Left renal cortex interstitium (tissue), 4 donors: ENCODE results near the gene CNNM1. TPM values are rescaled to one million over a fixed set of nuclear protein-coding genes. Genes with fewer than 3 reads are reported as not detected.

ENCODE experiments used
- DNase-seq, 4 donors: peaks; one replicate each; pipeline ENCODE4 v3.0.0-alpha.2; 2013; ENCODE audit warnings: low read depth in 4 of 4, low spot score in 2 of 4, missing footprints in 1 of 4
- polyA plus RNA-seq, 4 donors: library from polyadenylated mRNA; unstranded; fragments of 120-200 nt; gene quantifications; one replicate each; pipeline ENCODE4 v1.2.1, GENCODE V29; 2013; ENCODE audit not compliant: insufficient read length in 4 of 4

CNNM1 gene
- polyA plus RNA-seq, 4 donors: 1.3 to 2.1 (median 1.8) TPM

DNA sequence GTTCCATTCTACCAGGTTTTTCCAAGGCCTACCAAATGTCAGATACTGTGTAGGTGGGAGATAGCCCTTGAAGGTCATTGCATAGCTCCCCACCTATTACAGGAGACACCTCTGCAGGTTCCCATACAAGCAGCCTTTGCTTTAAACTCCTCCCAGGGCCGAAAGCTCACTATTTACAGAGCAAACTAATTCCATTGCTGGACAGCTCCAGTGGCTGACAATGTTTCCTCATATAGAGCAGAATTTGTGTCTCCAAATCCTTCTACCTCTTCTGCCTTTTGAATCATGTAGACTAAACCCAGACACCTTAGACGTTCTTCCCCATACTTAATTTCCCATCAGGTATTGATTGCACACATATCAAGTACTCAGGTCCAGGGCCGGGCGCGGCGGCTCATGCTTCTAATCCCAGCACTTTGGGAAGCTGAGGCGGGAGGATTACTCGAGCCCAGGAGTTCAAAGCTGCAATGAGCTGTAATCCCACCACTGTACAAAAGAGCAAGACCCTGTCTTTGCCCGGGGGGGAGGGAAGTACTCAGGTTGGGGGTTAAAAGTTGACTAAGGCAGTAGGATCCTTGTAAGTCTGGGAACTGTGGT is 2.1 kb downstream of the CNNM1 start:
- DNase-seq: no peak

DNA sequence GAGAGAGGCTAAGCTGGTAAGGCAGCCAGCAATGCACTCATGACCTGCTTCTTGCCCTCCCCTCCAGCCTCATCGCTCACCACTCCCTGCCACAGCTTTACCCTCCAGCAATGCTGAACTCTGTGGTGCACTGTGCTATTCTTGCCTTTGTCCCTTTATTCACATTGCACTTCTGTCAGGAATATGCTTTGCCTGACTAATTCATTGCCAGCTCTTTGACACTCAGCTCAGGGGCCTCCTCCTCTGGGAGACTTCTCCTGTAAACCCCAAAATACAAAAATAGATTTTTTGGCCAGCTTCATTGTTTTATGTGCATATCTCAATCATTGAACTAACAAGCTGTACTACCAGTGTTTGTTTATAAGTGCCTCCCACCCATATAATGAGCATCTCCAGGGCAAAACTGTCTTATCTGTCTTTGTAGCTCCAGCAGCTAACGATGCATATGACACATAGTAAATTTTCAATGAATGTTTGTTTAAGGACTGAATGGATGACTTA is 8.2 kb downstream of the CNNM1 start:
- DNase-seq: no peak

DNA sequence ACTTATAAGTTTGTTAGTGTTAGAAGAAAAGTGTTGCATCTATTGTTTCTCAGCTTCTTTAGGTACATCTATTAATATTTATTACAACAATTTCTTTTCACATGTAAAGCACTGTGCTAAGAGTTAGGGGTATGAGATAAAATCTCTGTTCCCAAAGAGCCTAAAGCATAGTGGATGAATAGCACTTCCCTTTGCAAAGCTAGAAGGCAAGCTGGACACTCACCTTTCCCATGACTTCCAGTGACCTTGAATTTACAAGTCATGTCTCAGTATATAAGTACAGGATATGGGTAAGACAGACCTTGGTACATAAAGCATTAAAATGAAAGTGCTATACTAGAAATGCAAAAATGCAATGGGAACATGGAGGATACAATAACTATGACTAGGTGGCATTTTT is 8.7 kb downstream of the CNNM1 start:
- no peak for DNase-seq

DNA sequence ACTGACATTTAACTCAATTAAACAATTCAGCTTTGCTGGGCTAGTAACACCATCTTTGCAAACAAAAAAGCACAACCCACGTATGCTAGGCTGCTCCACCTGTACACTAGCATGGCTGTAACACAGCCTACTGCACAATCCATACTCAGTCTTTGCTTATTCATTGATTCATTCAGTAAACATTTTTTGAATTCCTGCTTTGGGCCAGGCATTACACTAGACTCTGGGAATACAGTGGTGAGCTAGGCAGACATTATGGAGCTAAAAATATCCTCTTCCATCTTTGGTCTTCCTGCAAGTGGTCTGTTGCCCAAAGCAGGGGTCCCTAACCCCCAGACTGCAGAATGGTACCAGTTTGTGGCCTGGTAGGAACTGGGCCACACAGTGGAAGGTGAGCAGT is 9.9 kb downstream of the CNNM1 start:
- DNase-seq: no peak

DNA sequence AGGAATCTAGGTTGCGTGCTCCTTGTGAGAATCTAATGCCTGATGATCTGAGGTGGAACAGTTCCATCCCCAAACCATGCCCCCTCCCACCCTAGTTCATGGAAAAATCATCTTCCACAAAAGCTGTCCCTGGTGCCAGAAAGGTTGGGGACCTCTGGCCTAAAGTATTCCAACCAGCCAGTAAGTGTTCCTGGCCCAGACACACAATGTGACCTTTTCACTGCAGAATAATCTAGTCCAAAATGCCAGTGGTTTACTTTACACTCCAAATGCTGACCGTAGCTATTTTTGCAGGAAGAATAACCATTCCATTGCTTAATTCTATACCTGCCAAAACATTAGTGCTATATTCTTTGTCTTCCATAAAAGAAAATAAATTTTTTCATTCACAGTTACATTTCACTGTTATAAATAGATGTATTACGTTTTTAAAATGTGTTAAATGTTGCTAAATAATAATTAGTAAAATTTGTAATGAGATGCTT is 10.4 kb downstream of the CNNM1 start:
- DNase-seq: no peak

DNA sequence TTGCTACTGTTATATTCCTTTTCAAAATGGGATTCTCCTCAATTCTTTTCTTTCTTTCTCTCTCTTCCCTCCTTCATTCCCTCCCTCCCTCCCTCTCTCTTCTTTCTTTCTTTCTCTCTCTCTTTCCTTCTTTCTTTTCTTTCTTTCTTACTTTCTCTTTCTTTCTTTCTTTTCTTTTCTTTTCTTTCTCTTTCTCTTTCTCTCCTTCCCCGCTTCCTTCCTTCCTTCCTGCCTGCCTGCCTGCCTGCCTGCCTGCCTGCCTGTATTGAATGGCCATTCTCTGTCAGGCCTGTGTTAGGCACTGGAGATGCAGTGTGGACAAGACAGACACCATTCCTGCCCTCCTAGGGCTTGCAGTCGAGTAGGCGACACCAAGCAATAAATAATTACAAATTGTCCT is 11.5 kb downstream of the CNNM1 start:
- DNase-seq: no peak

DNA sequence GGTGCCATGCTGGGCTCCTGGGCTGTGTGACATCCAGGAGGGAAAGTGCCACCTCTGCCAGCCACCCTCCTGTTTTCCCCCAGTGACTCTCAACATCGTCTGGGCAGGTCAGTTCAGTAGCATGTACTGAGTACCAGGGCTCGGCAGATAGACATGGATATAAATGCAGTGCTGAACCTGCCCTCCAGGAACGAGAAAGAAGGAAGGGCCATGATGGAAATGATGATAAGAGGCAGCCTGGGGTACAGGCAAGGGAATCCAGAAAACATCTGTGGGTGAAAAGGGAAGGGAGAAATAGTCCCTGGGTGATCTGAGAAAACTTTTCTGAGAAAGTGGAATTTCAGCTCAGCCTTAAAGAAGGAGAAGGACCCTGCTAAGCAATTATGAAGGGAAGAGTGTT is 12.1 kb downstream of the CNNM1 start:
- DNase-seq: no peak

DNA sequence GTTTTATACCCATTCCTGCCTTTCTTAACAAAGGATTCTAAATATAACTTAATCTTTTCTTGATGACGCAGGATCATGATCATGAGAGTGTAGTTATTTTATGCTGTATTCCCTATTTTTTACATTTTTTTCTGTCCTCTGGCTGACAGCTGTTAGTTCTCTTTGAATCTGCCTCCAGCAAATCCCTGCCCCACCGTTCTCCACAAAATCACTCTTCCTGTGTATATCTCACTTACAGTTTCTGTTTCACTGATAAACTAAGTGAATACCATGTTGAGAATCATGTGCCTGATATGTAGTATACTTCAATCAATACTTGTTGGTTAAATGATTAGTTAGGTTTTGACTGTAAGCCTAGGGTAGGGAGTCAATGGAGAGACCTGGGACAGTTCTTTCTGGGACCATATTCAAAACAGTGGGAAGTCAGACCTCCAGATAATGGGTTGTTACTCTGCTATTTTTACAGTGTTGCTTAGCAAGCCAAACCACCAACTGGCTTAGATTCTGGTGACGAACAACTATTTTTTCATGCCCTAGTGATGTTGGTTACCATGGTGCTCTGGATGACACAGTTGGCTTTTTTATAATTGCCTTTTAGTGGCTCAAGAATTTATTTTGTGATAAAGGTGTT is 12.8 kb downstream of the CNNM1 start:
- DNase-seq: no peak

DNA sequence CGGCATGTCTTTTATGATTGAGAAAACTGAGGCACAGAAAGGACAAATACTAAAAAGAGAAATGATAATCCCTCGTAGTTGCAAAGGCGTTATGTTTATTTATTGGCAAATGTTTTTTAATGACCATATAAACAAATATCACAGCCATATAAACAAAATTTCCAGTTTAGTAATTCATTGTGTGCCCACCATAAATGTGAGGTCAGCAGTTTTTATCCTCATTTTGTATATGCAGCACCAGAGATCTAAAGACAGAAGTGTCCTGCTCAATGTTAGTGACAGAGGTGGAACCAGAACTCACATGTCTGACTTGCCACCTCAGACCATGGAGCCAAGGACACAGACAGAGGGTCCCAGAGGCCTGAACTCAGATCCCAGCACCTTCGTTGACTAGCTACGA is 14.1 kb downstream of the CNNM1 start:
- no peak for DNase-seq

DNA sequence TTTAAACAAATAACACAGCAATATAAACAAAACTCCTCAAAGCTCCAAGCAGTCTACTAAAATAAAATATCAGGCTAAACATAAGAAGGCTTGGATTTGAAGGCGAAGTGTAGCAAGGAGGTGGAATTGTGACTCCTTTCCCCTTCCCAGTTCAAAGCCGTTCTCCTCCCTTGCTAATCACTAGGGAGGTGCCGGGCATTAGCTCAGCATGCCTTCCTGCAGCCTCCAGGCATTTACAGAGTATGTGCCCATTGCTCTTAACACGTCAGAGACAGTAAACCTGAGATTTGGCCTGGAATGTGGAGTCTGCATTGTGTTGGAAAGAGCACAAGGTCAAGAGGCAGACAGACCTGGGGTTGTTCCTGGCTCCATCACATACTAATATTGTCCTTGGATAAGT is 15.6 kb downstream of the CNNM1 start:
- no peak for DNase-seq

DNA sequence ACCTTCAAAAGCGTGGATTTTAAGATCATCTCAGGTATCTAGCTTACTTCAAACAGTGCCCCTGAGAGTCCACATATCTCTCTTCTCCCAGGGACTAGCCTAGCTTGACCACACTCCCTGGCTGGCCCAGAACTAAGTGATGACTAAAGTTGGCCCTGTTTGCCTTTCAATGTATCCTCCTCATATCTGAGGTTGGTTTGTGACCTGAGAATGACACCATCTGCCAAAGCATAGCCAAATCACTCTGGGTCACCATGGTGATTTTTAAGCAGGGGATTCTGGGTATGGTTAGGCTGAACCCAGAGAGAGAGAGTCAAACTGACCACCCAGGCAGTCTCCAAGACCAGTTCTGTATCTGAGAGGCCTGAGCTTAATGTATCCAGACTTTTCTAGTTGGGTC is 16.2 kb downstream of the CNNM1 start:
- DNase-seq: no peak

DNA sequence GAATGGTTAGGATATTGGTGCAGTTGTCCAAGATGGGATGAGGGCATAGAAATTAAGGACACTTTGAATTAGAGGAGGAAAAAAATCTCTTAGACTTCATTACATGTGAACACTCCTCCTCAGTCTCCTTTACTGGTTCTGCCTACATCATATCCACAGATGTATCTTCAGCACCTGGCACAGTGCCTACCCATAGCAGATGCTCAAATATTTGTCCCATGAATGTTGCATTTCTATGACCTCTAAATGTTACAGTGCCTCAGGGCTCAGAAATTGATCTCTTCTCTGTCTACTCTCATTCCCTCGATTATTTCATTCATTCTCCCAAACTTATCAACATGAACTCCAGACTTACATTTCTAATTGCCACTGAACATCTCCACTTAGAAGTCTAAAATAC is 17.1 kb downstream of the CNNM1 start:
- DNase-seq: no peak

DNA sequence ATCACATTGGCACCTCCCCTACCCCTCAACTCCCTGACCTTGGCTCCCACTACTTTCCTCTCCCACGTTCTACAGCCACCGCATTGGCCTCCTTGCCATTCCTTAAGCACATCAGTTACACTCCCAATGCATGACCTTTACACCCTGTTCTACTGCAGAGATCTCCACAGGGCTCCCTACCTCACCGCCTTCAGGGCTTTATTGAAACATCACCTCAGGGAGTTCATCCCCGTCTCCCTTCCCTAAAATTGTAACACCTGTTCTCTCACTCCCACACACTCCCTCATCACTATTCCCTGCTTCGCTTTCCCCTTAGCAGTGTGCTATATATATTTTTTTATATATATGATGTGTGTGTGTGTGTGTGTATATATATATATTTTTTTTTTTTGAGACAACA is 18.5 kb downstream of the CNNM1 start:
- no peak for DNase-seq

DNA sequence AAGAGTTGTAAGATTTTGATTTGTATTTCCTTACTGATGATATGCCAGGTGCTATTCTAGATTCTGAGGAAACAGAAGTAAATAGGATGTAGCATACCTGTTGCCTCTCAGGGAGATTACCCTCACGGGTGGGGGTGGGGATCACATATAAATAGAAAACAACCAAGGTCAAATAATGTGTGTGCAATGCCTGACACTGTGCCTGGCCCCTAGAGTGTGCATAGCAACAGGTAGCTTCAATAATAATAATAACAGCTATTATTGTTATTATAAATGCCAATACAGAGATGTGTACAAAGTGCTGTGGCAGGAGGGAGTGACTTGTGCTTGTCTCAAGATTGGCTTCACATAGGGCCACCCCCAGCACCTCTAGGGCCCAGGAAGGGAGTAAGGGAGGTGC is 24.0 kb downstream of the CNNM1 start:
- no peak for DNase-seq

DNA sequence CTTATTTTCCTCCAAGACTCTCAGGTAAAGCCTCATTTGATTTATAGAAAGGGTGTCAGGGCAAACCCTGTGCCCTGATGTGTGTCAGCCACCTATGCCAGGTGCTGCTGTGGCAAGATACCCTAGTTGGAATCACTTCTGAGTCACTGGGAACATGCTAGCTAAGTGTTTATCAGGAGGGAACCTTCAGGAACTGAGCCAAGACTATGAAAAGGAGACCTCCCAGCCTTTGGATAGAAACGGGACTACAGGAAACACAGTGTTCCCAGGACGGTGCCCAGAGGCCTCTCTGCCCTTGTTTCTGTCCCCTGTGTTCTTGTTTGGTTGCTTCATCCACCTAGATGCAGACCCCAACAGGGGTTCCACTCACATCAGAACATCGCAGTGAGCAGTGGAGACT is 28.5 kb downstream of the CNNM1 start:
- DNase-seq: no peak

DNA sequence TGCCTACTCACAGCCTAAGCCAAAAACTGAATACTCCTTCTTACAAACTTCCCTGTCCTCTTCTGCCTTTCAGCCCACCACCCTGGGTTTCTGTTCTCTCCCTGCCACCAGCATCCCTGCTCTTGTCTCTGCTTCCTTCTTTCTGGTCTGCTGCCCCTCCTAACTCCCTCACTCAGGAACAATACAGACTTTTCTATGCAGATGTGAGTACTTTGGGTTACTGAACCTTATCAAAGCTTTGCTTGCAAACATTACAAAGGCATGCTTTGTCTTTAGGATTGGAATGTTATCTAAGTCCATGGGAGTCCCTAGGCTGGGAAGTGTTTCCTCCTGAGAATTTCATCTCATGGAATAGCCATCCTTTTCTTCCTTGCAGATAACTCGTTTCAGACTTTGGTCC is 28.9 kb downstream of the CNNM1 start:
- DNase-seq: no peak

DNA sequence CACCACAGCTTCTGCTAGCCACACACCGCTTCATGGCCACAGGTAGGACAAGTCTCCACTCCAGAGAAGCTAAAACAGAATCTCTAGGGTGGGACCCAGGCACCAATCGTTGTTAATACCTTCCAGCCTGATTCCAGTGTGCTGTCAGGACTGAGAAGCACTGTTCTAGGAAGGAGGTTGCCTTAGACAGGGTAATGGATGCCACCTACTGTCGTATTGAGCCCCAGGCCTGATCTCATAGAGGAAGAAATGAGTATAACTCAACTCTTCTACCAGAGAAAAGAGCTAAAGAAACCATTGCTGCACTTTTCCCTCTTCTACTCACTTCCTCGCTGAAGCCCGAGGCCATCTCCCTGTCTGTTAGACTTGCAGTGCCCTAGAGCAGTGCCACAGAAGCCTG is 31.8 kb downstream of the CNNM1 start:
- DNase-seq: no peak

DNA sequence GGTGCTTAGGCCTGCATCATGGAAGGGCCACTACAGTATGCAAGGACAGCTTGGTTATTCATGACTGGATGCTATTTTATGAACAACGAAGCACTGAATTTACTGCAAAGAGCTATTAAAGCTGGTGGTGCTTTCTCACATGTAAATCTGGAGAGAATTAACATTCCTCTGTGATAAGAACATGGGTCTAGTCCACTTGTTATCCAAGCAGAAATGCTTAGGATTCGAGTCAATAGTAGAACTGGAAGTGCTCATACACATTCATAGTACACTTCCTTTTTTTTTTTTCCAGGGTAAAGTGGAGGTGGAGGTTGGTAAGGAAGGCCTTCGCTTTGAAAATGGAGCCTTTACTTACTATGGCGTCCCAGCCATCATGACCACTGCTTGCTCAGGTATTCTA is 35.0 kb downstream of the CNNM1 start:
- DNase-seq: no peak

DNA sequence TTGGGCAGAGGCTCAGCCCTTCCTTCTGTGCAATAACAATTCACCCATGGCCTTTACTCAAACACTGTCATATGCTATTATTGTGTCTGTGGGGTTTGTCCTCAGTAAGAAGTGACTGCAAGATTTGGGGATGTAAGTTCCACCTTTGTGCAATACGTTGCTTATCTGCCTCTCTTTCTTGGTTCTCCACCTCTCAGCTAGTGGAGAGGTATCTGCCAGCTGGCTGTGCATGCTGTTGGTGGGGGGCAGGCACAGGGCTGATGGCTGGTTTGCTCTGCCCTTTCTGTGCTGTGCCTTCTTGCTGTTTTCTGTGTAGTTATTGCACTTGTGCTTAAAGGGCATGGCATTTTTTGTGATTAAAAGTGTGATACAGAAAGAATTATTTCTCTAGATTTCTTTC is 36.2 kb downstream of the CNNM1 start:
- DNase-seq: no peak

DNA sequence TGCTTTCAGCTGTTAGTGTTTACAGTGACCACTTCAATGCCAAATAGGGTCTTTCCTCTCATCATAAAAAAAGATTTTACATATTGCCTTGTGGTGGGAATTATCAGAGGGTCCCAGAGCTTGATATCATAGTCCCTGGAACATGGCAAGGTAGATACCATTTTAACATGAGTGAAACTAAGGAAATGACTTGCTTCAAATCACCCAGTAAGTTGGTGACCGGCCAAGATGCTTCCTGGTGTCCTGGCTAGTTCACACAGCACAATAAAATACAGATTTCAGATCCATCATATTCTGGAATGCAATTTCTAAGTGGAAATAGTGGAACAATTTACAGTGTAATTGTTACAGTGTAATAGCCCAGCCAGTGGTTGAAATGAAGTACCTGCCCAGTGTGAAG is 36.6 kb downstream of the CNNM1 start:
- no peak for DNase-seq

DNA sequence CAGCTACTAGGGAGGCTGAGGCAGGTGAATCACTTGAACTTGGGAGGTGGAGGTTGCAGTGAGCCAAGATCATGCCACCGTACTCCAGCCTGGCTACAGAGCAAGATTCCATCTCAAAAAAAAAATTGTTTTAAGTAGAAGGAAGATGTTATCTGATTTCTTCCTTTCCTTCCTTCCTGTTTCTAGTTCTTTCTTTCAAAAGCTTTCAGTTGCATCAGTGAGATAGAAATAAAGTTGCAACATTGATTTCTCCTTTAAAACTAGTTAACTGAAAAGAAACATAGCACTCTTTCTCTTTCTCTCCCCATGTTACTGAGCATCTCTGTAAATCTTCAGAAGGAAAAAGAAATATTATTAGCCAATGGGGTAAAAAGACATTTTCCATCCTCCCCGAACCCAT is 37.5 kb downstream of the CNNM1 start:
- no peak for DNase-seq

DNA sequence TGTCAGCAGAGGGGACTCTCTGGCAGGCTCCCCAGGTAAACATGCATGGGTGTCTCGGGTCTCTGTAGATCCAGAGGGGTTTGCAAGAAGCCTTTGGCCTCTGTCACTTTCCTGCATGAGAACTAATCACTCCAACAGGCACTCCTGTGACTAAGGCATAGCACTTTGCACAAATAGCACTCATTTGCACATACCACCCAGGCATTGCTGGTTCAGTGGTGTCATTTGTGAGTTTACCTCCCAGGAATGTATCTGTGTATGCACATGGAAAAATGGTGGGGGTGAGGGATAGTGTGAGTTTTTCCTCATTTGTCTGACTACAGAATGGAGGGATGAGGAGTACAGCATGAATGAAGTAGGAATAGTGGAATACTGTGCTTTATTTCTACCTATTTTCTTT is 39.5 kb downstream of the CNNM1 start:
- no peak for DNase-seq

DNA sequence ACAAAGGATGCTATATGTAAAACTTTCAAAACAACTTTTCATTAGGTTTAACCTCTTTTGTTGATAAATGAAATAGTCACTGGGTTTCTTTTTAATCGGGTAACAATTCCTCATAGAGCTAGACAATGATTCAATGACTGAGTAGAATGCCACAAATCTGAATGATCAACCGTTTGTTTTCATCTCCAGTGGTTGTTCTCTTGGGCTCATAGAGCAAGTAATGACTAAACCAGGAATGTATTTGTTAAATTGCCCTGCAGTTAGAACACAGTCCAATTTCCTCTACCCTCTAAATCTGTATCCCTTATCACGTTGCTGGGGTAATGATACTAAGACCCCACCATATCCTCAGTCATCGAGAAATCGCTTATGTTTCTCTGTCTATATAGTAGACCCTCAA is 40.0 kb downstream of the CNNM1 start:
- DNase-seq: no peak
